BJ (cell line): ENCODE data around the gene LRMDA. TPM values are rescaled to one million over a fixed set of nuclear protein-coding genes. Genes with fewer than 3 reads are reported as not detected.

ENCODE experiments used
- CTCF ChIA-PET: fragments of 350-600 bp; formaldehyde crosslinking; extraction: SDS; loops from one replicate; lab custom pipeline; 2021; ENCODE audit warnings: antibody characterized with exemption, inconsistent platforms; lab: Yijun Ruan, JAX
- POLR2A ChIA-PET: fragments of 300-600 bp; sonication (Branson Sonifier 250); formaldehyde crosslinking; extraction: SDS; loops from one replicate; lab custom pipeline; 2021; ENCODE audit warnings: antibody characterized with exemption; lab: Charles Lee
- DNase-seq: peaks from one replicate; pipeline ENCODE4 v3.0.0-alpha.2; 2011; ENCODE audit warnings: low read depth
- H3K27me3 ChIP-seq: 2 replicates; pipeline ENCODE4 v1.6.0; 2011; ENCODE audit warnings: low read length; ENCODE audit not compliant: control insufficient read depth, insufficient read depth
- H3K36me3 ChIP-seq: 2 replicates; pipeline ENCODE4 v1.5.1; 2011; ENCODE audit warnings: low read length; ENCODE audit not compliant: control insufficient read depth, insufficient read depth
- H3K4me3 ChIP-seq: 2 replicates; pipeline ENCODE4 v1.5.1; 2011; ENCODE audit warnings: low read depth, mild to moderate bottlenecking, control low read depth, low read length
- polyA plus RNA-seq: library from polyadenylated mRNA; depleted of rRNA; stranded (reverse); fragments of >200 nt; gene quantifications from 2 replicates; pipeline ENCODE4 v1.2.3, GENCODE V29; 2011
- TF ChIP-seq, protein P1 (sequence below): IDR thresholded peaks from 2 replicates; pipeline ENCODE4 v1.5.1; 2011; ENCODE audit warnings: low read depth, mild to moderate bottlenecking, control low read depth, inconsistent platforms, low read length, moderate library complexity; ENCODE audit not compliant: insufficient read depth

The LRMDA gene
- polyA plus RNA-seq, 1 experiment = not detected

DNA sequence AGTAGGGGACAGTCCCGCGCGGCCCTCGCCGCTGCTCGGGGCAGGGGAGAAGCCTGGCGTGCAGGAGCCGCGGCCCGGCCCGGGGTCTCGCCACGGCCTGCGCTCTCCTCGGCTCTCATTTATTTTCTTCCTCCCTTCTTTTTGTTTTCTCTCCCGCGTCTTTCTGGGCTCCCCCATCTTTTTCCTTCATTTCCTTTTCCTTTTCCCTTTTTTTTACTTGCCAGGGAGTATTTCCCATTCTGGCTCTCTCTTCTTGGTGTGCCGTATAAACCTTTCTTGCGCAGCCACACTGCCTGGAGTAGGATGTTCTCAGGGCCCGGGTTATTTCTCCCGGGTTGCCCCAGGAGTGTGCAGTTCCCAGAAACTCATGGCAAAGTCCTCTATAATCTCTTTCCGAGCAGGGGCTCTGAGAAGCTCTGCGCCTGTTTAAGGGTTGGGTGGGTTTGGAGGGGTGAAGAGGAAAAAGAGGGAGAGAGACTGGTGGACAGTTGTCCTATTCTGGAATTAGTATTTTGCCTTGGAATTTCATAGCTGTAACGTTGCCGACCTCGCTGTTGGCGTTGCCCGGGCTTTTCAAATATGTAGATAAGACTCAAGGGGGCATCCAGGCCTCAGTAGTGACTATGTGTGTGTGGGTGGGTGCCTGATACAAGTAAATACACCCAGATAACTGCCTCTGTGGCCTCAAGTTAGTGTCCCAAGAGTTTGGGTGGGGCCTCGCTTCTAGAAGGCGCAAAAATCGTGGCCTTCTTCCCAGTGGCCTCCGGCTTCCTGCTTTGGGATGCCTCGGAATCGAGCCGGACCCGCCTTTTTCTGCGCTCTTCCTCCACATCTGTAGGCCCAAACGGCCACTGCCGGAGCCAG lies 25.6 kb upstream of the LRMDA start:
- TF ChIP-seq, protein P1, sequence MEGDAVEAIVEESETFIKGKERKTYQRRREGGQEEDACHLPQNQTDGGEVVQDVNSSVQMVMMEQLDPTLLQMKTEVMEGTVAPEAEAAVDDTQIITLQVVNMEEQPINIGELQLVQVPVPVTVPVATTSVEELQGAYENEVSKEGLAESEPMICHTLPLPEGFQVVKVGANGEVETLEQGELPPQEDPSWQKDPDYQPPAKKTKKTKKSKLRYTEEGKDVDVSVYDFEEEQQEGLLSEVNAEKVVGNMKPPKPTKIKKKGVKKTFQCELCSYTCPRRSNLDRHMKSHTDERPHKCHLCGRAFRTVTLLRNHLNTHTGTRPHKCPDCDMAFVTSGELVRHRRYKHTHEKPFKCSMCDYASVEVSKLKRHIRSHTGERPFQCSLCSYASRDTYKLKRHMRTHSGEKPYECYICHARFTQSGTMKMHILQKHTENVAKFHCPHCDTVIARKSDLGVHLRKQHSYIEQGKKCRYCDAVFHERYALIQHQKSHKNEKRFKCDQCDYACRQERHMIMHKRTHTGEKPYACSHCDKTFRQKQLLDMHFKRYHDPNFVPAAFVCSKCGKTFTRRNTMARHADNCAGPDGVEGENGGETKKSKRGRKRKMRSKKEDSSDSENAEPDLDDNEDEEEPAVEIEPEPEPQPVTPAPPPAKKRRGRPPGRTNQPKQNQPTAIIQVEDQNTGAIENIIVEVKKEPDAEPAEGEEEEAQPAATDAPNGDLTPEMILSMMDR = no peak
- CTCF ChIA-PET = interaction anchor here (1.1 kb wide), 1 partner anchor 1141 kb away, joined by 3 read pairs; no protein-coding TSS in a partner anchor
- no peak for DNase-seq
- POLR2A ChIA-PET = no interaction called here
- H3K27me3 ChIP-seq = peaks cover 9% of the 10 kb centered on the region
- H3K4me3 ChIP-seq = no peak overlapping the region
- H3K36me3 ChIP-seq = no peaks in the 10 kb centered on the region

DNA sequence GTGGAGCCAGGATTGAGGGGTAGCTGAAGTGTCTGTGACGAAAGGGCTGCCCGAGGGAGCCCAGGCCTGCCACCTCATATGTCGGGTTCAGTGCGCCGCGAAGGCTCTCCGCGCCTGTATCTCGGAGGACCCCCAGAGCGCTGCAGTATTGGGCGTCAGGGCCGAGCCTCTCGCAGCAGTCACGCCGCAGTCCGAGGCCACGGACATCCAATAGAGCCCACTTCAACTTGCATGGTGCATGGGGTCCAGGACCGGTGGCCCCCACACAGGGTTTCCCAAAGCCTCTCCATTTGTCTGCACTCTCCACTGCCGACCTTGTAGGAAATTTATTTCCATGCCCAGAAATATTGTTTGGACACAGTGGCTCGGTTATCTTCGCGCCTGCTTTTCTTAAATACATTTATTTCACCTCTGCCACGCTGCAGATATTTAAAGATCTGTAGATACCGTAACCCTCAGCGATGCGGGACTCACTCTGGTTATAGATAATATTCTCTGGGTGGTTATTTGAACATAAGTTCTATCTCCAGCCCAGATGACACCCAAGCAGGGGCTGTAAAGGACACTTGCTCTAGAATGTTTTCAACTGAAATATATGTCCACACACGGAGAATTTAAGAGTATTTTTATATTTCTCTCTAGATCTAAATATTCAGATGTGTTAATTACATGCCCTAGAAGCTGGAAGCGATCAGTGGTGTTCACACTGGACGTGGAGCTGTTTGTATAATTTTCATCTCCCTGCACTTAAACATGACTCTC lies 24.8 kb upstream of the LRMDA start:
- ChIA-PET CTCF (interaction anchor here (1.1 kb wide), 1 partner anchor 1140 kb away, joined by 3 read pairs; no protein-coding TSS in a partner anchor), POLR2A (no interaction called here)
- Histone ChIP-seq H3K27me3 (peaks cover 11% of the 10 kb centered on the region), H3K4me3 (no peak overlapping the region), H3K36me3 (no peaks in the 10 kb centered on the region)
- TF ChIP-seq, protein P1 = no peak
- DNase-seq = no peak

DNA sequence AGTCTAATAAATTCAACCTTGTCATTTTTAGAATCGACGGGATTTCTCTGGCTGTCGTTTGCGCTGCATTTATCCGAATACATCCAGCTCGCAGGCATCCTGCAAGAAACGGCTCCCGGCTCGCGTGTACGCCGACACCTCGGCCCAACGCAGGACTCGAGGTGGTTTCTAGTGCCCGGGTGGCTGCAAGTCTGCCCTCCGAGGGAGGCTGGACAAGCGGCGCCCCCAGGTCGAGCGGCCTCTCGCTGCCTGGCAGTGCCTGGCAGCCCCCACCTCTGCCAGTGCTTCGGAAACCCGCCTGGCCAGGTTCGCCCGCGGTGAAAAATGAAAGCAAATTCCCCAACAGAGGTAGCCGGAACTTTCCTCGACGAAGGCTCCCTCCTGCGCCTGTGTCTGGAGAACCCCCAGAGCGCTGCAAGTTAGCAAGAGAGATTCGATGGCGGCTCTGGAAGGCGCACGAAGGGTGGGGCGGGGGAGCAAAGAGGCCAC lies 24.2 kb upstream of the LRMDA start:
- peaks cover 11% of the 10 kb centered on the region for H3K27me3 ChIP-seq
- ChIA-PET POLR2A (no interaction called here), CTCF (no interaction called here)
- TF ChIP-seq, protein P1 = no peak
- no peak for DNase-seq
- no peaks in the 10 kb centered on the region for H3K36me3 ChIP-seq
- no peak overlapping the region for H3K4me3 ChIP-seq

DNA sequence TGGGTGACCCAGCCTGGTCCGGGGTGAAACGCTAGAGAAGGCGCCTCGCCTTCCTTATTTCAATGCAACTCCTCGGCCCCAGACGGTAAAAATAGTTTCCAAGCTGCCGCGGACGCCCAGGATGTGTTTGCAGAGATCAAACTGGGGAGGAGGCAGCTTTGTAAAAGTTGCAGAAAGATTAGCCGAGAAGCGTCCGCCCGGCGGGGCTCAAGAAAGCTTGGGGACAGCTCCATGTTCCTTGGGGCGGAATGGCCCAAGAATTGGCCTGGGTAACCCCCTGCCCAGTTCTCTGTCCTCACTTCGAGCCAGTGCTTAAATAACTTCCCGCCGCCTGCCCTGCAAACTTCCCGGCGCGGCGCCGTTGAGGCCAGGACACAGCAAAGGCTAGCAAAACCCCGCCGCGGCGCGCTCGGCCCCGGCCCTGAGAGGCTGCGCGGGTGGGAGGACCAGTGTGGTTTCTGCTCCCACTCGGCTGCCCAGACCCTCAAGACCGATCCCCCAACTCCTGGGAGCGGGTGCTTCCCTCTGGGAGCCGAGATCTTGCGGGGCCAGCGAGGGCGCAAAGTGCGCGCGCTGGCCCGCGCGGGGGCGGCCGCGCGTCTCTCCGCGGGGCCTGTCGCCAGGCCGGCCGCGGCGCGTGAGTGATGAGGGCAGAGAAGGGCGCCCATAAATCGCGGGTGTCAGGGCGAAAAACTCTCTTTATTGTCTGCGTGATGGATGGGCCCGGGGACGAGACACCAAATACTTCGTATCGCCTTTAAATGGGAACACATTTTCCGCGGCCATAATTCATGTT lies 23.5 kb upstream of the LRMDA start:
- TF ChIP-seq, protein P1 = no peak
- Histone ChIP-seq H3K4me3 (peak overlapping the region; percentile 92), H3K36me3 (no peaks in the 10 kb centered on the region), H3K27me3 (peaks cover 11% of the 10 kb centered on the region)
- POLR2A ChIA-PET = no interaction called here
- CTCF ChIA-PET = no interaction called here
- DNase-seq = no peak
